HG02870 (cell line): ENCODE measurements around the gene HPSE2.

Experiments
- ATAC-seq: cut with Tn5 transposase; IDR thresholded peaks from one replicate; pipeline ENCODE4 v1.9.1; 2021; ENCODE audit warnings: mild to moderate bottlenecking, moderate library complexity; ENCODE audit not compliant: unreplicated experiment

The HPSE2 gene

GRCh38 chr10:98446151-98446660, 789.4 kb downstream of the HPSE2 start:
- ATAC-seq = peak; percentile 15

- ATAC-seq = no peak
Measured at GRCh38 chr10:98445200-98445812, 790.3 kb downstream of the HPSE2 start.

- no peak for ATAC-seq
Measured at GRCh38 chr10:98444314-98445006, 791.2 kb downstream of the HPSE2 start.

GRCh38 chr10:98438715-98439114, 796.9 kb downstream of the HPSE2 start:
- no peak for ATAC-seq

- ATAC-seq = no peak
Measured at GRCh38 chr10:98436704-98437103, 798.9 kb downstream of the HPSE2 start.

- no peak for ATAC-seq
Measured at GRCh38 chr10:98435178-98435577, 800.5 kb downstream of the HPSE2 start.

- no peak for ATAC-seq
Measured at GRCh38 chr10:98433881-98434732, 801.5 kb downstream of the HPSE2 start.

- no peak for ATAC-seq
Measured at GRCh38 chr10:98433371-98433770, 802.3 kb downstream of the HPSE2 start.

- no peak for ATAC-seq
Measured at GRCh38 chr10:98432330-98432729, 803.3 kb downstream of the HPSE2 start.

GRCh38 chr10:98431016-98431415, 804.6 kb downstream of the HPSE2 start:
- no peak for ATAC-seq

- ATAC-seq = no peak
Measured at GRCh38 chr10:98430427-98430826, 805.2 kb downstream of the HPSE2 start.

- no peak for ATAC-seq
Measured at GRCh38 chr10:98429320-98430072, 806.2 kb downstream of the HPSE2 start.

- ATAC-seq = no peak
Measured at GRCh38 chr10:98427011-98427515, 808.6 kb downstream of the HPSE2 start.

- peak; percentile 58 for ATAC-seq
Measured at GRCh38 chr10:98425511-98426352, 809.9 kb downstream of the HPSE2 start.

- ATAC-seq = no peak
Measured at GRCh38 chr10:98424295-98425254, 811.1 kb downstream of the HPSE2 start.

GRCh38 chr10:98423691-98424120, 811.9 kb downstream of the HPSE2 start:
- ATAC-seq = no peak

- no peak for ATAC-seq
Measured at GRCh38 chr10:98422182-98422581, 813.5 kb downstream of the HPSE2 start.

GRCh38 chr10:98420786-98421185, 814.9 kb downstream of the HPSE2 start:
- ATAC-seq = no peak
